ENCODE data around the gene NTNG1.
A peak's percentile ranks its signal among the peaks of the same experiment; 100 is the strongest.

NTNG1 gene

GRCh38 chr1:107138166-107138565 lies 2.7 kb upstream of the NTNG1 start:
- no peak for TF ChIP-seq CTCF (IDR thresholded peaks at IDR 0.05)

- TF ChIP-seq CTCF (IDR thresholded peaks at IDR 0.05), result no peak
Observed at GRCh38 chr1:107138767-107139445, 1.9 kb upstream of the NTNG1 start.

GRCh38 chr1:107139833-107140702 lies 771 bp upstream of the NTNG1 start:
- TF ChIP-seq CTCF (IDR thresholded peaks at IDR 0.05), result no peak

- no peak for TF ChIP-seq CTCF (IDR thresholded peaks at IDR 0.05)
Observed at GRCh38 chr1:107141491-107142126, 770 bp downstream of the NTNG1 start.

GRCh38 chr1:107142140-107142542 lies 1.3 kb downstream of the NTNG1 start:
- TF ChIP-seq CTCF (IDR thresholded peaks at IDR 0.05), result peak; percentile 71

- TF ChIP-seq CTCF (IDR thresholded peaks at IDR 0.05), result no peak
Observed at GRCh38 chr1:107142666-107143065, 1.8 kb downstream of the NTNG1 start.

GRCh38 chr1:107145637-107146036 lies 4.8 kb downstream of the NTNG1 start:
- no peak for TF ChIP-seq CTCF (IDR thresholded peaks at IDR 0.05)

All from LNCAP (cell line).